ENCODE data around the gene M1AP. TPM values are rescaled to one million over a fixed set of nuclear protein-coding genes. Genes with fewer than 3 reads are reported as not detected.
A peak's percentile ranks its signal among the peaks of the same experiment; 100 is the strongest.

Gene M1AP
- polyA plus RNA-seq, 1 of the 3 experiments (the other 2 are of a cell fraction): 0.02 TPM

- no peak for TF ChIP-seq EP300 (IDR thresholded peaks at IDR 0.05; ENCODE audit: borderline replicate concordance in 1 of 2, low read depth in 1 of 2, low read length in 1 of 2)
- no peak for TF ChIP-seq NRF1 (IDR thresholded peaks at IDR 0.05; ENCODE audit: low read depth, low read length)
- TF ChIP-seq NFIC (IDR thresholded peaks at IDR 0.05; ENCODE audit: borderline replicate concordance): 0 out of 2 replicates have a peak, but pooled peaks have one; percentile 15
- TF ChIP-seq GATA2 (CRISPR knock-in tag; IDR thresholded peaks at IDR 0.05): no peak
- Histone ChIP-seq H3K9ac (no peak overlapping the region), H3K27me3 (ENCODE audit: insufficient read depth) (no peaks in the 10 kb centered on the region), H3K4me3 (ENCODE audit: low read depth in 2 of 2, low read length in 1 of 2) (no peak overlapping the region), H3K9me3 (no peaks in the 10 kb centered on the region), H3K4me2 (no peak overlapping the region), H3K9me2 (no peaks in the 10 kb centered on the region), H4K20me1 (ENCODE audit: insufficient read depth) (no peaks in the 10 kb centered on the region), H3K4me1 (ENCODE audit: control insufficient read depth in 1 of 2, insufficient read depth in 2 of 2, low read depth in 1 of 2, low read length in 1 of 2) (peaks cover 0 to 3% of the 10 kb centered on the region in 2 experiments; a peak in 1 of 4 replicates), H3K27ac (ENCODE audit: low read depth in 2 of 2, low read length in 1 of 2) (no peak overlapping the region), H3K36me3 (replicated peaks in 1 of 2; ENCODE audit: control insufficient read depth in 1 of 2, insufficient read depth in 2 of 2, low read length in 1 of 2) (peaks cover 6 to 30% of the 10 kb centered on the region in 2 experiments), H3K79me2 (ENCODE audit: insufficient read depth) (no peaks in the 10 kb centered on the region), H3F3A (replicated peaks; ENCODE audit: insufficient read depth) (no peaks in the 10 kb centered on the region), H2AFZ (ENCODE audit: low read depth) (no peak overlapping the region)
- ChIA-PET CTCF (interaction anchor here (1.0 to 1.6 kb wide), 3 partner anchors 10 to 19 kb away, joined by 3 to 5 read pairs (median 3); no protein-coding TSS in a partner anchor), POLR2A (no interaction called here)
- DNase-seq: no peak
Measured at GRCh38 chr2:74671479-74671878, 23.3 kb upstream of the M1AP start.

DNA sequence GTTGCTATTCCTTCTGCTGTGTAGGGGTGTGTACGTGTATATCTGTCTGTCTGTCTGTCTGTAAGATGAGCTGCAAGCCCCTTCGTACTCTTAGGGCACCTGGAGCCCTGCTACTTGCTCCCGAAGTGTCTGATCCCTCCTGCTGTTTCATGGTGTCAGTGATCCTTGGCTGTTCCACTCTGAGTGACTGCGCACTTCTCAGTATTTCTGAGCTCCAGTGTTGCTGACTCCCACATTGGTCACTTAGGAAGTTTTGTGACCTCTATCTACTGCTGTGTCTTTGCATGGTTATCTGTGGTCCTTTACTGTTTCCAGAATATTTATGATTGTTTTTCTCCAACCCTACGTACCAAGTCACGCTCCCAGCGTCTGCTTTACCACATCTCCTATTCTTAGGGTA lies 22.1 kb upstream of the M1AP start:
- Histone ChIP-seq H3K79me2 (ENCODE audit: insufficient read depth) (no peaks in the 10 kb centered on the region), H3K4me1 (ENCODE audit: control insufficient read depth in 1 of 2, insufficient read depth in 2 of 2, low read depth in 1 of 2, low read length in 1 of 2) (peaks cover 0 to 3% of the 10 kb centered on the region in 2 experiments; a peak in 1 of 4 replicates), H3K27ac (ENCODE audit: low read depth in 2 of 2, low read length in 1 of 2) (no peak overlapping the region), H4K20me1 (ENCODE audit: insufficient read depth) (no peaks in the 10 kb centered on the region), H2AFZ (ENCODE audit: low read depth) (no peak overlapping the region), H3K4me2 (no peak overlapping the region), H3K9me2 (no peaks in the 10 kb centered on the region), H3K27me3 (ENCODE audit: insufficient read depth) (no peaks in the 10 kb centered on the region), H3K4me3 (ENCODE audit: low read depth in 2 of 2, low read length in 1 of 2) (no peak overlapping the region), H3K36me3 (replicated peaks in 1 of 2; ENCODE audit: control insufficient read depth in 1 of 2, insufficient read depth in 2 of 2, low read length in 1 of 2) (peaks cover 3 to 18% of the 10 kb centered on the region in 2 experiments), H3F3A (replicated peaks; ENCODE audit: insufficient read depth) (no peaks in the 10 kb centered on the region), H3K9me3 (no peaks in the 10 kb centered on the region), H3K9ac (no peak overlapping the region)
- TF ChIP-seq USF1 (IDR thresholded peaks at IDR 0.05; ENCODE audit: borderline replicate concordance, low read depth): no peak
- ChIA-PET CTCF (no interaction called here), POLR2A (no interaction called here)
- no peak for DNase-seq
- 91% methylated on average over 7 of the region's 7 CpGs for WGBS (ENCODE audit: low lambda C conversion rate)

GRCh38 chr2:74668087-74668486 lies 20.0 kb upstream of the M1AP start:
- H3F3A ChIP-seq (replicated peaks; ENCODE audit: insufficient read depth): no peaks in the 10 kb centered on the region
- no peaks in the 10 kb centered on the region for H3K27me3 ChIP-seq (ENCODE audit: insufficient read depth)
- H3K4me1 ChIP-seq (ENCODE audit: control insufficient read depth in 1 of 2, insufficient read depth in 2 of 2, low read depth in 1 of 2, low read length in 1 of 2): peaks cover 0 to under 1% of the 10 kb centered on the region in 2 experiments; a peak in 1 of 4 replicates
- H3K9me3 ChIP-seq: no peaks in the 10 kb centered on the region
- no peaks in the 10 kb centered on the region for H3K9me2 ChIP-seq
- POLR2A ChIA-PET: no interaction called here
- no peaks in the 10 kb centered on the region for H3K79me2 ChIP-seq (ENCODE audit: insufficient read depth)
- H3K4me2 ChIP-seq: no peak overlapping the region
- H3K9ac ChIP-seq: no peak overlapping the region
- TF ChIP-seq GATA2 (CRISPR knock-in tag; IDR thresholded peaks at IDR 0.05) (no peak), MAX (IDR thresholded peaks at IDR 0.05; ENCODE audit: low read depth) (no peak), GABPA (IDR thresholded peaks at IDR 0.05; ENCODE audit: low read depth) (no peak), RCOR1 (IDR thresholded peaks at IDR 0.05; ENCODE audit: low read length) (no peak), MEF2A (IDR thresholded peaks at IDR 0.05; ENCODE audit: borderline replicate concordance, low read depth) (no peak), SMC3 (IDR thresholded peaks at IDR 0.05; ENCODE audit: low read depth, low read length) (no peak)
- TF ChIP-seq, protein P1, sequence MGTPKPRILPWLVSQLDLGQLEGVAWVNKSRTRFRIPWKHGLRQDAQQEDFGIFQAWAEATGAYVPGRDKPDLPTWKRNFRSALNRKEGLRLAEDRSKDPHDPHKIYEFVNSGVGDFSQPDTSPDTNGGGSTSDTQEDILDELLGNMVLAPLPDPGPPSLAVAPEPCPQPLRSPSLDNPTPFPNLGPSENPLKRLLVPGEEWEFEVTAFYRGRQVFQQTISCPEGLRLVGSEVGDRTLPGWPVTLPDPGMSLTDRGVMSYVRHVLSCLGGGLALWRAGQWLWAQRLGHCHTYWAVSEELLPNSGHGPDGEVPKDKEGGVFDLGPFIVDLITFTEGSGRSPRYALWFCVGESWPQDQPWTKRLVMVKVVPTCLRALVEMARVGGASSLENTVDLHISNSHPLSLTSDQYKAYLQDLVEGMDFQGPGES (IDR thresholded peaks at IDR 0.05; ENCODE audit: low read depth, low read length): no peak
- no peak overlapping the region for H2AFZ ChIP-seq (ENCODE audit: low read depth)
- H3K36me3 ChIP-seq (replicated peaks in 1 of 2; ENCODE audit: control insufficient read depth in 1 of 2, insufficient read depth in 2 of 2, low read length in 1 of 2): peaks cover 3 to 9% of the 10 kb centered on the region in 2 experiments
- no peaks in the 10 kb centered on the region for H4K20me1 ChIP-seq (ENCODE audit: insufficient read depth)
- WGBS (ENCODE audit: low lambda C conversion rate): 100% methylated on average over 1 of the region's 1 CpG
- DNase-seq: no peak
- H3K4me3 ChIP-seq (ENCODE audit: low read depth in 2 of 2, low read length in 1 of 2): no peak overlapping the region; a peak in 1 of 4 replicates
- H3K27ac ChIP-seq (ENCODE audit: low read depth in 2 of 2, low read length in 1 of 2): no peak overlapping the region
- CTCF ChIA-PET: interaction anchor here (0.6 to 1.7 kb wide), 5 partner anchors 12 to 208 kb away, joined by 3 to 5 read pairs (median 3); no protein-coding TSS in a partner anchor

Measured in SK-N-SH (cell line).